ENCODE results near the gene SDHD. TPM values are rescaled to one million over a fixed set of nuclear protein-coding genes. Genes with fewer than 3 reads are reported as not detected.

Gene SDHD
- total and polyA plus RNA-seq, 9 of the 15 experiments (the other 6 are each of a cell fraction or from before 2014, with no cell fraction given): 150 to 1,225 (median 215) TPM

GRCh38 chr11:112073941-112074811 lies 12.5 kb upstream of the SDHD start, which contains the start of the genes NKAPD1 and PIH1D2 (continued):
- TF ChIP-seq TCF15 (CRISPR knock-in tag; IDR thresholded peaks at IDR 0.05): no peak
- TF ChIP-seq JUND (IDR thresholded peaks at IDR 0.05; ENCODE audit: borderline replicate concordance, low read depth, low read length): no peak
- TF ChIP-seq JUND (tag; IDR thresholded peaks at IDR 0.05; ENCODE audit: borderline replicate concordance, low read depth, low read length): peak; percentile 65; the same call in 1 of the 3 replicates
- TF ChIP-seq ZBTB33 (CRISPR knock-in tag; IDR thresholded peaks at IDR 0.05): 0 out of 2 replicates have a peak, but pooled peaks have one; percentile 44
- TF ChIP-seq HDAC3 (IDR thresholded peaks at IDR 0.05; ENCODE audit: borderline replicate concordance, partially characterized antibody): peak; percentile 85
- peak; percentile 44; the same call in 1 of the 2 replicates for TF ChIP-seq ARID4B (CRISPR knock-in tag; IDR thresholded peaks at IDR 0.05)
- TF ChIP-seq ZNF3 (CRISPR knock-in tag; IDR thresholded peaks at IDR 0.05): no peak
- TF ChIP-seq PKNOX1 (IDR thresholded peaks at IDR 0.05): peak; percentile 88
- TF ChIP-seq ATF4 (CRISPR knock-in tag; IDR thresholded peaks at IDR 0.05): no peak
- TF ChIP-seq XRCC3 (IDR thresholded peaks at IDR 0.05): no peak
- TF ChIP-seq ZEB2 (IDR thresholded peaks at IDR 0.05): peak; percentile 100
- peak; percentile 90; the same call in 1 of the 2 replicates for TF ChIP-seq HLTF (IDR thresholded peaks at IDR 0.05)
- TF ChIP-seq KAT2B (IDR thresholded peaks at IDR 0.05; ENCODE audit: low read depth, low read length): no peak
- TF ChIP-seq THAP12 (CRISPR knock-in tag; IDR thresholded peaks at IDR 0.05): no peak
- TF ChIP-seq SPI1 (IDR thresholded peaks at IDR 0.05; ENCODE audit: borderline replicate concordance, low read depth, low read length): 0 out of 2 replicates have a peak, but pooled peaks have one; percentile 57

Data from K562 (cell line).